CD14-positive monocyte (primary cell): Measurements from ENCODE around the gene GPBP1L1. TPM values are rescaled to one million over a fixed set of nuclear protein-coding genes. Genes with fewer than 3 reads are reported as not detected.

ENCODE experiments used
- DNase-seq, 3 donors: peaks; one replicate each; pipeline ENCODE4 v3.0.0-alpha.2; 2011 to 2022
- H2AFZ ChIP-seq: 2 replicates; pipeline ENCODE4 v1.6.0; 2012; ENCODE audit warnings: mild to moderate bottlenecking, low read depth, low read length, inconsistent platforms; ENCODE audit not compliant: insufficient read depth, poor library complexity, severe bottlenecking
- H3K27ac ChIP-seq, 2 donors: 1 replicate in 1 of 2; 2 replicates in 1 of 2; pipeline ENCODE4 v1.5.1; 2012 to 2013; ENCODE audit warnings: low read length in 2 of 2, control low read depth in 1 of 2, inconsistent platforms in 1 of 2, low read depth in 1 of 2, mild to moderate bottlenecking in 1 of 2
- H3K27me3 ChIP-seq, 2 donors: one replicate each; pipeline versions ENCODE4 v1.6.0 to v1.6.1; 2011 to 2013; ENCODE audit warnings: low read length in 2 of 2; ENCODE audit not compliant: control insufficient read depth in 2 of 2, insufficient read depth in 2 of 2
- H3K36me3 ChIP-seq, 2 donors: replicated peaks in 1 of 2; 1 replicate in 1 of 2; 2 replicates in 1 of 2; pipeline versions ENCODE4 v1.5.1 to v1.6.1; 2012 to 2013; ENCODE audit warnings: low read length in 2 of 2, control low read depth in 1 of 2, inconsistent platforms in 1 of 2, mild to moderate bottlenecking in 1 of 2; ENCODE audit not compliant: insufficient read depth in 2 of 2, control insufficient read depth in 1 of 2
- H3K4me1 ChIP-seq, 2 donors: 1 replicate in 1 of 2; 2 replicates in 1 of 2; pipeline versions ENCODE4 v1.5.1 to v1.6.1; 2012 to 2013; ENCODE audit warnings: low read length in 2 of 2, control low read depth in 1 of 2, inconsistent platforms in 1 of 2, mild to moderate bottlenecking in 1 of 2, moderate library complexity in 1 of 2; ENCODE audit not compliant: insufficient read depth in 2 of 2, control insufficient read depth in 1 of 2
- H3K4me2 ChIP-seq: replicated peaks from 2 replicates; pipeline ENCODE3; 2012; ENCODE audit warnings: low read length, moderate library complexity, mild to moderate bottlenecking; ENCODE audit not compliant: poor library complexity, severe bottlenecking; ENCODE audit errors: extremely low read depth
- H3K4me3 ChIP-seq, 3 experiments: fragments of 200-600 bp in 1 of 3; sonication (generic) in 1 of 3; replicated peaks in 1 of 3; 1 replicate in 2 of 3; 2 replicates in 1 of 3; pipeline ENCODE4 v1.5.1; 2011 to 2013; ENCODE audit warnings: low read length in 3 of 3, mild to moderate bottlenecking in 3 of 3, control low read depth in 2 of 3, low read depth in 2 of 3, inconsistent platforms in 1 of 3, moderate library complexity in 1 of 3
- H3K79me2 ChIP-seq: 2 replicates; pipeline ENCODE4 v1.6.0; 2012; ENCODE audit warnings: mild to moderate bottlenecking, control low read depth, inconsistent platforms, low read length, moderate library complexity; ENCODE audit not compliant: insufficient read depth
- H3K9ac ChIP-seq: 2 replicates; pipeline ENCODE4 v1.6.0; 2017; ENCODE audit warnings: low read length, mild to moderate bottlenecking; ENCODE audit not compliant: insufficient read depth, poor library complexity, severe bottlenecking
- H3K9me3 ChIP-seq, 2 donors: replicated peaks in 1 of 2; 1 replicate in 1 of 2; 2 replicates in 1 of 2; pipeline versions ENCODE4 v1.5.1 to v1.6.1; 2012 to 2013; ENCODE audit warnings: low read length in 2 of 2, control low read depth in 1 of 2; ENCODE audit not compliant: control insufficient read depth in 1 of 2, insufficient read depth in 1 of 2
- H4K20me1 ChIP-seq: 2 replicates; pipeline ENCODE4 v1.6.0; 2012; ENCODE audit warnings: mild to moderate bottlenecking, low read length, control low read depth, moderate library complexity; ENCODE audit not compliant: insufficient read depth
- H3K27ac Mint-ChIP-seq, 7 donors: one replicate each; pipeline ENCODE4 v1.8.0; 2020; ENCODE audit warnings: mild to moderate bottlenecking in 7 of 7, mixed read lengths in 7 of 7, moderate library complexity in 6 of 7, inconsistent platforms in 2 of 7
- H3K27me3 Mint-ChIP-seq, 3 donors: one replicate each; pipeline ENCODE4 v1.8.0; 2021 to 2022; ENCODE audit warnings: low read depth in 3 of 3, mild to moderate bottlenecking in 3 of 3, mixed read lengths in 3 of 3, moderate library complexity in 3 of 3, inconsistent platforms in 1 of 3
- H3K36me3 Mint-ChIP-seq, 2 donors: one replicate each; pipeline ENCODE4 v1.8.0; 2020; ENCODE audit warnings: mixed read lengths in 2 of 2, inconsistent platforms in 1 of 2, mild to moderate bottlenecking in 1 of 2
- H3K4me1 Mint-ChIP-seq: one replicate; pipeline ENCODE4 v1.8.0; 2020; ENCODE audit warnings: mild to moderate bottlenecking, mixed read lengths
- H3K4me3 Mint-ChIP-seq, 2 donors: one replicate each; pipeline ENCODE4 v1.8.0; 2020; ENCODE audit warnings: mild to moderate bottlenecking in 2 of 2, mixed read lengths in 2 of 2, moderate library complexity in 1 of 2
- H3K9me3 Mint-ChIP-seq, 7 donors: one replicate each; pipeline ENCODE4 v1.8.0; 2020 to 2022; ENCODE audit warnings: mixed read lengths in 7 of 7, mild to moderate bottlenecking in 6 of 7, moderate library complexity in 6 of 7, inconsistent platforms in 2 of 7
- WGBS: methylation state at CpG from one replicate; pipeline ENCODE4 v1.1.5; 2013; ENCODE audit warnings: missing lambda C conversion rate; ENCODE audit not compliant: insufficient coverage; 5-methylcytosine and 5-hydroxymethylcytosine counted together
- intact Hi-C, 2 donors: fragments of 100-400 bp; cut with micrococcal nuclease; formaldehyde crosslinking; loops; one replicate each; pipeline versions ENCODE4 v1.15.0 to v1.15.1; 2023
- polyA plus RNA-seq, 3 donors: library from polyadenylated mRNA; depleted of rRNA in 1 of 3; unstranded in 2 of 3; stranded (reverse) in 1 of 3; fragments of 300-500 nt in 2 of 3; fragments of >200 nt in 1 of 3; fragmentation: Illumina TruSeq in 2 of 3; gene quantifications; 1 replicate in 2 of 3; 2 replicates in 1 of 3; pipeline ENCODE4 v1.2.3, GENCODE V29; 2012 to 2021
- TF ChIP-seq, protein P1 (sequence below): fragments of 200-600 bp; IDR thresholded peaks from one replicate; pipeline ENCODE4 v1.8.0; 2022; ENCODE audit warnings: antibody characterized with exemption, mild to moderate bottlenecking

GPBP1L1 gene
- polyA plus RNA-seq, 3 donors = 71.6 to 93.3 (median 79.5) TPM

DNA sequence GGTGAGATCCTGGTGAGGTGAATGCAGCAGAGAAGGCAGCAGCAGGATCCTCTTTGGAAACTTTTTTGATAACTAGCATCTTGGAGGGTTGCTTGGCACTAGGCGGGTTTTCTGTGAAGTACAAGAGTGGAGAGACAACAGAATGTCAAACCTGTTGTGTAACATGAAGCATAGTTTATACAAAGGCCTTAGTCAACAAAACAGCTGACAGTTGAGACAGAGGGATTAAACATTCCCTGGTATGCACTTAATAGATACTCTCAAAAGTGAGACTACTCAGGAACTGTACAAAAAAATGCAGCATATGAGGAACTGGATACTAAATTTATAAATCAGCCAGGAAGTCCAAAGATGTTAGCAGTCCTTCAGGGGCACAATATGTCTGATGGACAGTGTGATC, 46.0 kb downstream of the GPBP1L1 start:
- H3K36me3 ChIP-seq = peaks cover 71 to 97% of the 10 kb centered on the region in 2 donors
- no peak overlapping the region for H3K9ac ChIP-seq
- no peak overlapping the region for H3K4me2 ChIP-seq
- no peak overlapping the region for H3K4me3 ChIP-seq
- intact Hi-C loops = no loop called here
- H2AFZ ChIP-seq = no peak overlapping the region
- Mint-ChIP-seq H3K27ac (peak overlapping the region in 1 of 7 donors; percentile 28), H3K27me3 (no peaks in the 10 kb centered on the region), H3K36me3 (peaks cover 17 to 33% of the 10 kb centered on the region in 2 donors), H3K9me3 (no peaks in the 10 kb centered on the region), H3K4me1 (no peaks in the 10 kb centered on the region), H3K4me3 (no peak overlapping the region)
- WGBS = no CpG with 5 or more reads among the region's 1 CpG
- H3K27ac ChIP-seq = no peak overlapping the region
- H3K9me3 ChIP-seq = no peaks in the 10 kb centered on the region
- TF ChIP-seq, protein P1, sequence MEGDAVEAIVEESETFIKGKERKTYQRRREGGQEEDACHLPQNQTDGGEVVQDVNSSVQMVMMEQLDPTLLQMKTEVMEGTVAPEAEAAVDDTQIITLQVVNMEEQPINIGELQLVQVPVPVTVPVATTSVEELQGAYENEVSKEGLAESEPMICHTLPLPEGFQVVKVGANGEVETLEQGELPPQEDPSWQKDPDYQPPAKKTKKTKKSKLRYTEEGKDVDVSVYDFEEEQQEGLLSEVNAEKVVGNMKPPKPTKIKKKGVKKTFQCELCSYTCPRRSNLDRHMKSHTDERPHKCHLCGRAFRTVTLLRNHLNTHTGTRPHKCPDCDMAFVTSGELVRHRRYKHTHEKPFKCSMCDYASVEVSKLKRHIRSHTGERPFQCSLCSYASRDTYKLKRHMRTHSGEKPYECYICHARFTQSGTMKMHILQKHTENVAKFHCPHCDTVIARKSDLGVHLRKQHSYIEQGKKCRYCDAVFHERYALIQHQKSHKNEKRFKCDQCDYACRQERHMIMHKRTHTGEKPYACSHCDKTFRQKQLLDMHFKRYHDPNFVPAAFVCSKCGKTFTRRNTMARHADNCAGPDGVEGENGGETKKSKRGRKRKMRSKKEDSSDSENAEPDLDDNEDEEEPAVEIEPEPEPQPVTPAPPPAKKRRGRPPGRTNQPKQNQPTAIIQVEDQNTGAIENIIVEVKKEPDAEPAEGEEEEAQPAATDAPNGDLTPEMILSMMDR = no peak
- peaks cover 66% of the 10 kb centered on the region for H4K20me1 ChIP-seq
- no peaks in the 10 kb centered on the region for H3K4me1 ChIP-seq
- peaks cover 20% of the 10 kb centered on the region for H3K79me2 ChIP-seq
- no peaks in the 10 kb centered on the region for H3K27me3 ChIP-seq
- DNase-seq = no peak

DNA sequence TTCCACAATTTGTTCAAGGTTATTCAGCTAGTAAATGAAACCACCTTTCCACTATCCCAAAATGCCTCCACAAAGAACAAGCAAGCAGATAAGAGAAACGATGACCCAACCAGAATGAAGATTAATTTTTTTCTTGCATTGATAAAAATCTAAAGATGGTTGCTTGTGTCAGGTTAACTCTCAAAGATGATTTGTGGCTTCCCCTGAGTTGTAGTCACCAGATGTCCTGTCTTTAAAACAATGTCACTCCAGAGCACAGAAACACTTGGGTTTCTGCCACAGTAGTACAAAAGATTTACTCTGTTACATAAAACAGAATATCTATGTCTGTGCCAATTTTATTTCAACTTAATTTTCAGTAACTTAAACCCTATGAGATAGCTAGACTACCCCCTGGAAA, 51.1 kb downstream of the GPBP1L1 start:
- H3K27me3 ChIP-seq = no peaks in the 10 kb centered on the region
- peaks cover 38 to 43% of the 10 kb centered on the region in 2 donors for H3K36me3 Mint-ChIP-seq
- WGBS = no CpG with 5 or more reads among the region's 1 CpG
- intact Hi-C loops = no loop called here
- DNase-seq = no peak
- no peak overlapping the region for H3K9ac ChIP-seq
- peaks cover 41% of the 10 kb centered on the region for H4K20me1 ChIP-seq
- H3K4me1 Mint-ChIP-seq = no peaks in the 10 kb centered on the region
- no peaks in the 10 kb centered on the region for H3K4me1 ChIP-seq
- H3K36me3 ChIP-seq = peaks cover 98 to 99% of the 10 kb centered on the region in 2 donors
- H3K27ac ChIP-seq = peak overlapping the region in 1 of 2 donors; percentile 14
- TF ChIP-seq, protein P1 = no peak
- H3K4me2 ChIP-seq = no peak overlapping the region
- peaks cover 5% of the 10 kb centered on the region for H3K79me2 ChIP-seq
- H2AFZ ChIP-seq = no peak overlapping the region
- no peak overlapping the region for H3K4me3 ChIP-seq
- no peak overlapping the region for H3K27ac Mint-ChIP-seq
- no peaks in the 10 kb centered on the region for H3K9me3 ChIP-seq
- no peak overlapping the region for H3K4me3 Mint-ChIP-seq
- no peaks in the 10 kb centered on the region for H3K27me3 Mint-ChIP-seq
- no peaks in the 10 kb centered on the region for H3K9me3 Mint-ChIP-seq
